ENCODE data around the gene CHAD.
A peak's percentile ranks its signal among the peaks of the same experiment; 100 is the strongest.
"Not testable (repeated sequence)": the region's sequence is repeated elsewhere in the genome, so short reads cannot be mapped to it uniquely, and the experiment has no call there.

CHAD gene

DNA sequence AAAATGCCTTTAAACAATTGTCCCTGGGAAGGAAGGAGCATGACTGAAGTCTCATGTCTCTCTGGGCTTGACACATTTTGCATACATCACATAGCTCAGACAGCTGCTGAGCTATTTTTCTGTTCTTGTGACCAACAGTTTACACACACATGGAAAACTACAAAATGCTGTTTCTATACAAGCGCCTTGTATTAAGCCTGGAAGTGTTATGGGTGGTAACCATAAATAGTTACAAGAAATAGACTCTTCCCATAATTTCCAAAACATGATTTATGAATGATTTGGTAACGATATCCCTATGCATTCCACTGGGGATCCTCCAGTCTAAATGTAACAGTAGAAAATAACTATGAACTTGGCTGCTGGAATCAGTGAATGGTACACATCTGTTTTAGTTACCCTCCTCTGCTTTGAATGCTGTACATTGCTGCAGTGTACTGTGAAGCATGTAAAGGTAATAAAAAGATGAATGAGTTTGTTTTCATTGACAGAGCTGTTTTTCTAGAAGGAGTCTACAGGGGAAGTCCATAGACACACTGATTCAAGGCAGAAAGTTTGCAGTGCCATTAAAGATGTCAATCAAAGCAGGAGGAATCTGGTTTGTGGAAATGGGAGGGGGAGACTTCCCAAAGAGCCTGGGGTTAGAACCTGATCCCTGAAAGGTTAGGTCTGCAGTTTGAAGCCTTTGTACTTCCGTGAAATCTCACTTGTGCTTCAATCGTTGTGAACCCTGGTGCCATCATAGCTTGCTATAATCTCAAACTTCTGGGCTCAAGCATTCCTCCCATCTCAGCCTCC is 37.7 kb downstream of the CHAD start:
- TF ChIP-seq, protein P1, sequence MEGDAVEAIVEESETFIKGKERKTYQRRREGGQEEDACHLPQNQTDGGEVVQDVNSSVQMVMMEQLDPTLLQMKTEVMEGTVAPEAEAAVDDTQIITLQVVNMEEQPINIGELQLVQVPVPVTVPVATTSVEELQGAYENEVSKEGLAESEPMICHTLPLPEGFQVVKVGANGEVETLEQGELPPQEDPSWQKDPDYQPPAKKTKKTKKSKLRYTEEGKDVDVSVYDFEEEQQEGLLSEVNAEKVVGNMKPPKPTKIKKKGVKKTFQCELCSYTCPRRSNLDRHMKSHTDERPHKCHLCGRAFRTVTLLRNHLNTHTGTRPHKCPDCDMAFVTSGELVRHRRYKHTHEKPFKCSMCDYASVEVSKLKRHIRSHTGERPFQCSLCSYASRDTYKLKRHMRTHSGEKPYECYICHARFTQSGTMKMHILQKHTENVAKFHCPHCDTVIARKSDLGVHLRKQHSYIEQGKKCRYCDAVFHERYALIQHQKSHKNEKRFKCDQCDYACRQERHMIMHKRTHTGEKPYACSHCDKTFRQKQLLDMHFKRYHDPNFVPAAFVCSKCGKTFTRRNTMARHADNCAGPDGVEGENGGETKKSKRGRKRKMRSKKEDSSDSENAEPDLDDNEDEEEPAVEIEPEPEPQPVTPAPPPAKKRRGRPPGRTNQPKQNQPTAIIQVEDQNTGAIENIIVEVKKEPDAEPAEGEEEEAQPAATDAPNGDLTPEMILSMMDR (IDR thresholded peaks at IDR 0.05; ENCODE audit: low read depth, low read length), result no peak
- DNase-seq (ENCODE audit: extremely low read depth, low read depth), result no peak

- no peak for DNase-seq (ENCODE audit: extremely low read depth, low read depth)
- TF ChIP-seq, protein P1 (IDR thresholded peaks at IDR 0.05; ENCODE audit: low read depth, low read length), result no peak
Observed at GRCh38 chr17:50429793-50430192, 38.9 kb downstream of the CHAD start.

- TF ChIP-seq, protein P1 (IDR thresholded peaks at IDR 0.05; ENCODE audit: low read depth, low read length), result no peak
Observed at GRCh38 chr17:50428831-50429424, 39.8 kb downstream of the CHAD start.

GRCh38 chr17:50428126-50428525 is 40.6 kb downstream of the CHAD start:
- not testable (repeated sequence) for DNase-seq (ENCODE audit: extremely low read depth, low read depth)

More at GRCh38 chr17:50428831-50429424, 39.8 kb downstream of the CHAD start:
- no peak for DNase-seq (ENCODE audit: extremely low read depth, low read depth)

DNA sequence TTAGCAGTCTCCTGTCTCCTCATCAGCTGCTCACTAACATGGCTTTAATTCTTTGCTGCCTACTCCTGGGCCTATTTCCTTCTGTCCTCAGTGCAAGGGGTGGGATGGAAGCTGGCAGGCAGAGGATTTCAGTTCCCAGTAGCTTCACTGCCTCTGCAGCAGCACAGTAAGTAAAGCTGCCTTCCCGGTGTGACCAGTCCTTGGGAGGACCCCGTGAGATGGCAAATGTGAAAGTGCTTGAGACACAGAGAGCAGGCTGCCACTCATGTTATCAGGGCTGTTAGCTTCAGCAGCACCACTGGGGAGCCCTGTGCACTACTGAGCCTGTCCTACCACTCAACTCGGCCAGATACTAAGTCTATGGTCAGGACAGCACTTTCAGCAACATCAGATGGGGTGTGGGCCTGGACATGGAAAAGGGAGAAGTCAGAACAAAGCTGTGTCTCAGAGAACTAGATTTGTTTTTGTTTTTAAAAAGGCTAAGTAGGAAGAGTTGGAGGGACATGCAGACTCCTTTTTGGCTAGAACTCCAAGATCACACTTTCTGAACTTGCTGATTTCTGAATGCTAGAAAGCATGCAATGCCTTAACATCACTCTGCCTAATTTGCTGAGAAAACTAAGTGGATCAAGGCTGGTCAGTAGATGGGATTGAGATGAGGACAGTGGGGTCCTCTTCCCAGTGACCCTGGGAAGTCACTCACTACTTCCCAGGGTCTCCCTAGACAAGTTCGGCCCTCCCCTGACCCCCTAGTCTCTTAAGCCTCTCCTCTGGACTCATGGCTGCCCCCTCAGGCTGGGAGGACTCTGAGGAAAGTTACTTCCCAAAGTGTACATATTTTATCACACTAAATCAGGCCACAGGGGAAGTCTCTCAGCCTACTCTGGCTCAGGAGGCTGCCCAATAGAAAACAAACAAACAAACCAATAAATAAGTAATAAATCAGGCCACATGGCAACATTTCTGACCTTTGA is 41.6 kb downstream of the CHAD start:
- TF ChIP-seq, protein P1 (IDR thresholded peaks at IDR 0.05; ENCODE audit: low read depth, low read length), result peak; percentile 16
- no peak for DNase-seq (ENCODE audit: extremely low read depth, low read depth)

DNA sequence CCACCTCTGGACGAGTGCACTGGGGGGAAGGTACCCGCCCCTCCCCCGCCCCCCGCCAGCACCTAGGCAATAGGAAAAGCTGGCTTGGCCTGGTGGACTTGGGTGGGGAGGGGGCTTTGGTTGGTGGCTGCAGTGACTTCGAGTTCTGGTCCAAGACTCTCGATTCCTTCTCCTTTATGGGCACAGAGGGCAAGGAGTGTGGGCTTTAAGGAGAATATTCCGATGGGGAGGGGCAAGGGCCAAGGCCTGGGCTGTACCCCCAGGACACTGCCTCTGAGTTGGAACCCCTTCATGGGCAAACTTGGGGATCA is 42.3 kb downstream of the CHAD start:
- DNase-seq (ENCODE audit: extremely low read depth, low read depth), result no peak
- TF ChIP-seq, protein P1 (IDR thresholded peaks at IDR 0.05; ENCODE audit: low read depth, low read length), result no peak

GRCh38 chr17:50425682-50426471 is 42.8 kb downstream of the CHAD start, which contains the start of gene ACSF2:
TSS of gene ACSF2 (plus strand) at chr17:50426218. CDS start at chr17:50426262, 44 bp downstream.
- TF ChIP-seq, protein P1 (IDR thresholded peaks at IDR 0.05; ENCODE audit: low read depth, low read length), result no peak
- no peak for DNase-seq (ENCODE audit: extremely low read depth, low read depth)

Measured in AG09319 (cell line).